H1 (cell line): ENCODE data around the gene SHROOM2. TPM values are rescaled to one million over a fixed set of nuclear protein-coding genes. Genes with fewer than 3 reads are reported as not detected.

ENCODE experiments used
- CTCF ChIA-PET: fragments of 300-600 bp; sonication (Branson Sonifier 250); formaldehyde crosslinking; loops from one replicate; lab custom pipeline; 2021; ENCODE audit not compliant: partially characterized antibody; lab: Charles Lee
- POLR2A ChIA-PET: fragments of 300-600 bp; sonication (Branson Sonifier 250); formaldehyde crosslinking; loops from one replicate; lab custom pipeline; 2021; ENCODE audit warnings: inconsistent platforms; ENCODE audit not compliant: partially characterized antibody; lab: Charles Lee
- DNase-seq, 2 experiments: peaks; one replicate each; pipeline versions ENCODE4 v3.0.0 to v3.0.0-alpha.2; 2010 to 2022; ENCODE audit warnings: low spot score in 2 of 2, low read depth in 1 of 2, mixed read lengths in 1 of 2
- FAIRE-seq: peaks from 2 replicates; lab custom pipeline; 2011; peaks lifted over from hg19 to GRCh38; lab: Jason Lieb, UNC
- H2AFZ ChIP-seq: 2 replicates; pipeline ENCODE4 v1.8.1; 2012; ENCODE audit warnings: low read length, inconsistent platforms
- H2AK5ac ChIP-seq: 2 replicates; pipeline ENCODE4 v1.6.1; 2013; ENCODE audit warnings: low read depth, low read length
- H2BK120ac ChIP-seq: replicated peaks from 2 replicates; pipeline ENCODE3; 2013; ENCODE audit warnings: low read depth, low read length, inconsistent platforms
- H2BK12ac ChIP-seq: 2 replicates; pipeline ENCODE4 v1.6.1; 2013; ENCODE audit warnings: low read depth, low read length
- H2BK15ac ChIP-seq: 2 replicates; pipeline ENCODE4 v1.6.1; 2013; ENCODE audit warnings: low read length
- H2BK20ac ChIP-seq: 2 replicates; pipeline ENCODE4 v1.6.1; 2013; ENCODE audit warnings: low read length
- H2BK5ac ChIP-seq: 2 replicates; pipeline ENCODE4 v1.6.1; 2013; ENCODE audit warnings: low read depth, low read length
- H3K14ac ChIP-seq: 2 replicates; pipeline ENCODE4 v1.6.1; 2013; ENCODE audit warnings: inconsistent platforms; ENCODE audit not compliant: insufficient read length
- H3K18ac ChIP-seq: 2 replicates; pipeline ENCODE4 v1.6.1; 2013; ENCODE audit warnings: low read length; ENCODE audit errors: extremely low read depth
- H3K23ac ChIP-seq: 2 replicates; pipeline ENCODE4 v1.6.1; 2013; ENCODE audit warnings: inconsistent platforms; ENCODE audit not compliant: insufficient read length
- H3K23me2 ChIP-seq: 2 replicates; pipeline ENCODE4 v1.6.1; 2013; ENCODE audit warnings: low read depth, low read length
- H3K27ac ChIP-seq: 2 replicates; pipeline ENCODE4 v1.6.1; 2011; ENCODE audit warnings: low read depth, low read length, inconsistent platforms
- H3K27me3 ChIP-seq, 4 experiments: replicated peaks in 1 of 4; 1 replicate in 1 of 4; 2 replicates in 3 of 4; pipeline versions ENCODE4 v1.6.1 to v1.8.1; 2011 to 2013; ENCODE audit warnings: low read length in 3 of 4, mild to moderate bottlenecking in 3 of 4, inconsistent platforms in 2 of 4, mixed read lengths in 2 of 4, moderate library complexity in 1 of 4; ENCODE audit not compliant: control insufficient read depth in 3 of 4, insufficient read depth in 3 of 4; ENCODE audit errors: extremely low read depth in 1 of 4
- H3K36me3 ChIP-seq, 4 experiments: 2 replicates each; pipeline versions ENCODE4 v1.6.1 to v1.8.1; 2011 to 2013; ENCODE audit warnings: mild to moderate bottlenecking in 4 of 4, low read length in 3 of 4, moderate library complexity in 2 of 4, control low read depth in 1 of 4, inconsistent platforms in 1 of 4; ENCODE audit not compliant: insufficient read depth in 4 of 4, control insufficient read depth in 2 of 4
- H3K4ac ChIP-seq: replicated peaks from 2 replicates; pipeline ENCODE3; 2013; ENCODE audit warnings: low read length, low read depth, mixed read lengths, inconsistent platforms; ENCODE audit not compliant: insufficient read length
- H3K4me1 ChIP-seq, 4 experiments: replicated peaks in 1 of 4; 1 replicate in 1 of 4; 2 replicates in 3 of 4; pipeline versions ENCODE4 v1.6.1 to v1.8.1; 2011 to 2013; ENCODE audit warnings: low read length in 3 of 4, inconsistent platforms in 2 of 4, mixed read lengths in 1 of 4; ENCODE audit not compliant: insufficient read depth in 4 of 4, control insufficient read depth in 3 of 4
- H3K4me2 ChIP-seq, 2 experiments: 2 replicates each; pipeline versions ENCODE4 v1.6.1 to v1.8.1; 2011 to 2013; ENCODE audit warnings: low read depth in 2 of 2, low read length in 2 of 2, control low read depth in 1 of 2, inconsistent platforms in 1 of 2, mild to moderate bottlenecking in 1 of 2; ENCODE audit not compliant: insufficient read depth in 1 of 2
- H3K4me3 ChIP-seq, 4 experiments: fragments of 200-600, 300-600 bp in 1 of 4; sonication (generic), shearing (Covaris generic), sonication (Bioruptor Twin) in 1 of 4; 2 replicates each; pipeline versions ENCODE4 v1.5.1 to v1.8.1; 2011 to 2016; ENCODE audit warnings: low read length in 4 of 4, low read depth in 3 of 4, control low read depth in 2 of 4, inconsistent platforms in 2 of 4, mild to moderate bottlenecking in 2 of 4, mixed read lengths in 1 of 4, moderate library complexity in 1 of 4; ENCODE audit not compliant: insufficient read depth in 2 of 4; ENCODE audit errors: extremely low read depth in 1 of 4
- H3K56ac ChIP-seq: replicated peaks from 2 replicates; pipeline ENCODE3; 2013; ENCODE audit warnings: low read depth, mild to moderate bottlenecking, mixed read lengths, low read length, inconsistent platforms; ENCODE audit not compliant: insufficient read length
- H3K79me1 ChIP-seq: 2 replicates; pipeline ENCODE4 v1.6.1; 2013; ENCODE audit warnings: low read depth, low read length, control low read depth
- H3K79me2 ChIP-seq, 2 experiments: 2 replicates each; pipeline versions ENCODE4 v1.6.1 to v1.8.1; 2012 to 2013; ENCODE audit warnings: low read length in 2 of 2, mild to moderate bottlenecking in 2 of 2, inconsistent platforms in 1 of 2; ENCODE audit not compliant: insufficient read depth in 2 of 2, control insufficient read depth in 1 of 2
- H3K9ac ChIP-seq, 4 experiments: replicated peaks in 1 of 4; 1 replicate in 1 of 4; 2 replicates in 3 of 4; pipeline versions ENCODE4 v1.6.1 to v1.8.1; 2011 to 2013; ENCODE audit warnings: low read depth in 3 of 4, low read length in 3 of 4, control low read depth in 2 of 4, mild to moderate bottlenecking in 2 of 4, moderate library complexity in 2 of 4, inconsistent platforms in 1 of 4; ENCODE audit errors: extremely low read depth in 1 of 4
- H3K9me3 ChIP-seq, 2 experiments: 2 replicates each; pipeline versions ENCODE4 v1.6.1 to v1.8.1; 2012 to 2013; ENCODE audit warnings: mild to moderate bottlenecking in 2 of 2, moderate library complexity in 2 of 2, control low read depth in 1 of 2, inconsistent platforms in 1 of 2, low read depth in 1 of 2, low read length in 1 of 2, mixed read lengths in 1 of 2; ENCODE audit not compliant: insufficient read depth in 2 of 2
- H4K20me1 ChIP-seq, 2 experiments: replicated peaks in 1 of 2; 2 replicates each; pipeline versions ENCODE3 to v1.8.1; 2011 to 2013; ENCODE audit warnings: inconsistent platforms in 2 of 2, low read length in 2 of 2, mild to moderate bottlenecking in 1 of 2; ENCODE audit not compliant: insufficient read depth in 2 of 2, control insufficient read depth in 1 of 2
- H4K5ac ChIP-seq: 2 replicates; pipeline ENCODE4 v1.6.1; 2013; ENCODE audit warnings: low read length, low read depth, mixed read lengths, inconsistent platforms; ENCODE audit not compliant: insufficient read length
- H4K8ac ChIP-seq: 2 replicates; pipeline ENCODE4 v1.8.0; 2013; ENCODE audit warnings: mild to moderate bottlenecking, moderate library complexity, low read length, inconsistent platforms; ENCODE audit not compliant: insufficient read depth; ENCODE audit errors: extremely low read depth
- H4K91ac ChIP-seq: replicated peaks from 2 replicates; pipeline ENCODE3; 2013; ENCODE audit warnings: low read length, mixed read lengths, inconsistent platforms; ENCODE audit not compliant: insufficient read length
- EZH2 ChIP-seq: fragments of 200-600 bp; sonication (generic); IDR thresholded peaks from 2 replicates; pipeline ENCODE4 v1.7.1; 2012; ENCODE audit warnings: low read depth, mild to moderate bottlenecking, moderate library complexity, low read length, inconsistent platforms; ENCODE audit not compliant: severe bottlenecking
- SP4 ChIP-seq: IDR thresholded peaks from 2 replicates; pipeline ENCODE4 v1.6.1; 2012; ENCODE audit warnings: low read length, inconsistent platforms
- WGBS, 2 experiments: shearing (Covaris generic) in 1 of 2; methylation state at CpG; one replicate each; pipeline versions ENCODE4 v1.1.6 to v1.1.7; 2013 to 2015; ENCODE audit warnings: low lambda C conversion rate in 2 of 2, mixed read lengths in 2 of 2, inconsistent platforms in 1 of 2, low coverage in 1 of 2, missing lambda C conversion rate in 1 of 2; ENCODE audit not compliant: insufficient replicate concordance in 2 of 2, insufficient coverage in 1 of 2, insufficient read length in 1 of 2; ENCODE audit errors: extremely low coverage in 1 of 2, missing lambda C conversion rate in 1 of 2; 5-methylcytosine and 5-hydroxymethylcytosine counted together
- polyA plus RNA-seq, 7 experiments: library from polyadenylated mRNA; depleted of rRNA in 3 of 7; stranded (reverse) in 5 of 7; unstranded in 2 of 7; fragments of >200 nt in 5 of 7; fragments of 200-250 nt in 2 of 7; gene quantifications; 1 replicate in 5 of 7; 2 replicates in 1 of 7; 4 replicates in 1 of 7; pipeline versions ENCODE4 v1.2.1 to v1.2.3, GENCODE V29; 2011 to 2013; ENCODE audit warnings: missing spikeins in 2 of 7, mixed read lengths in 2 of 7
- total RNA-seq: library from RNA; stranded (reverse); fragmentation: NEBNext Ultra II Directional; extraction: Animal tissue kit (Norgen Biotek cat#: 25700); gene quantifications from 2 replicates; pipeline ENCODE4 v1.2.1, GENCODE V29; 2021

The SHROOM2 gene
- total and polyA plus RNA-seq, 2 of the 8 experiments (the other 6 are each of a cell fraction or from before 2014, with no cell fraction given): 3.4 to 14.2 TPM

DNA sequence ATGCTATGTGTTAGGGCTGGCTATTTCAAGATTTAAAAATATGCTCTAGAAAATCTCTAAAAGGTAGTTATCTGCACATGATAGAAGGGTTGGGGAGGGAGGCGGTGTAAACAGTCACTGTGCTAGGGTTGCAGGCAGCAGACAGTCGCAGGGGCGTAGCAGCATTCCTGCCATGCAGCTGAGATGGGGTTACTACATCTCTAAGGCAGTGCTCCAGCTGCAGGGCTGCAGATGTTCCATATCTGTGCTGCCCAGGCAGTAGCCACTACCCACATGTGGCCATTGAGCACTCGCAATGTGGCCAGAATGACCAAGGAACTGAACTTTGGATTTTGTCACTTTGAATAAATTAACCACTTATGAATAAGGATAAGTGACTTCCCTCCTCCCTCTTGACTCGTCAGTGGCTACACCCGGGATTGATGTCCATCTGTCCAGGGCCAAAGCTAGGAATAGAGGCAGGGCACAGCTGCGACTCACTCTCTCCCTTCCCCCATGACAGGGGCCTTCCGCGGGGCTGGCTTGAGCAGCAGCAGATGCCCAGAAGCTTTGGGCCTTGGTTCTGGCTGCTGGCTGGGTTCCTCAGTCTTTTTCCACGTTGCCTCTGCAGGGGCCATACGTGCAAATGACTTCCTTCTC, 101.5 kb downstream of the SHROOM2 start:
- no peak for DNase-seq
- Histone ChIP-seq H3K79me1 (no peaks in the 10 kb centered on the region), H4K91ac (no peak overlapping the region), H2BK20ac (no peak overlapping the region), H2BK5ac (no peak overlapping the region), H3K27ac (no peak overlapping the region), H3K9ac (no peak overlapping the region), H3K4me3 (no peak overlapping the region), H2BK12ac (no peak overlapping the region), H4K5ac (no peak overlapping the region), H4K8ac (no peak overlapping the region), H3K23me2 (no peaks in the 10 kb centered on the region), H3K18ac (no peak overlapping the region), H3K4me2 (no peak overlapping the region), H2AFZ (no peak overlapping the region), H3K27me3 (no peaks in the 10 kb centered on the region), H3K4ac (no peak overlapping the region), H2BK120ac (no peak overlapping the region), H4K20me1 (peaks cover 0 to 4% of the 10 kb centered on the region in 2 experiments), H3K9me3 (no peaks in the 10 kb centered on the region), H3K79me2 (no peaks in the 10 kb centered on the region; a peak in 1 of 4 replicates), H3K56ac (no peak overlapping the region), H2AK5ac (no peak overlapping the region), H3K4me1 (no peaks in the 10 kb centered on the region), H3K14ac (no peak overlapping the region), H3K36me3 (no peaks in the 10 kb centered on the region; a peak in 1 of 8 replicates), H3K23ac (no peak overlapping the region), H2BK15ac (no peak overlapping the region)
- TF ChIP-seq SP4: no peak
- no peak for TF ChIP-seq EZH2
- CTCF ChIA-PET: interaction anchor here (0.7 to 1.4 kb wide), 2 partner anchors 10 to 172 kb away, joined by 3 to 4 read pairs; no protein-coding TSS in a partner anchor
- POLR2A ChIA-PET: no interaction called here
- WGBS, 2 experiments: 89% methylated on average over 10 of the region's 11 CpGs; no CpG with 5 or more reads in 1 of the 2 experiments
- FAIRE-seq: no peak
